GM12874 (cell line): Measurements from ENCODE around the gene NHLH1.

Source experiments
- CTCF ChIP-seq: IDR thresholded peaks from 2 replicates; pipeline ENCODE4 v1.5.1; 2011; ENCODE audit warnings: low read depth, mild to moderate bottlenecking, control low read depth, low read length, moderate library complexity; ENCODE audit not compliant: insufficient read depth

Gene NHLH1

GRCh38 chr1:160366731-160367515 is at the start of gene NHLH1:
TSS of gene NHLH1 (plus strand) at chr1:160367071. CDS start at chr1:160370732, 3,661 bp downstream.
- TF ChIP-seq CTCF: no peak

- TF ChIP-seq CTCF: no peak
These were observed 44.0 kb upstream of the NHLH1 start for GRCh38 chr1:160322831-160323230.

- TF ChIP-seq CTCF: no peak
These were observed 41.6 kb upstream of the NHLH1 start for GRCh38 chr1:160325252-160325651.

- no peak for TF ChIP-seq CTCF
These were observed 40.5 kb upstream of the NHLH1 start for GRCh38 chr1:160326418-160326817.

- TF ChIP-seq CTCF: no peak
These were observed 38.7 kb upstream of the NHLH1 start for GRCh38 chr1:160328184-160328583.

- TF ChIP-seq CTCF: no peak
These were observed 36.8 kb upstream of the NHLH1 start for GRCh38 chr1:160330119-160330518.

GRCh38 chr1:160332516-160332915 is 34.4 kb upstream of the NHLH1 start:
- TF ChIP-seq CTCF: no peak
